Right kidney (tissue), 1 donor: Measurements from ENCODE around the gene GOLGA6C.
"Not testable (repeated sequence)": the region's sequence is repeated elsewhere in the genome, so short reads cannot be mapped to it uniquely, and the experiment has no call there.

Source experiments
- DNase-seq: peaks from one replicate; pipeline ENCODE4 v3.0.0-alpha.2; 2016

GOLGA6C gene

DNA sequence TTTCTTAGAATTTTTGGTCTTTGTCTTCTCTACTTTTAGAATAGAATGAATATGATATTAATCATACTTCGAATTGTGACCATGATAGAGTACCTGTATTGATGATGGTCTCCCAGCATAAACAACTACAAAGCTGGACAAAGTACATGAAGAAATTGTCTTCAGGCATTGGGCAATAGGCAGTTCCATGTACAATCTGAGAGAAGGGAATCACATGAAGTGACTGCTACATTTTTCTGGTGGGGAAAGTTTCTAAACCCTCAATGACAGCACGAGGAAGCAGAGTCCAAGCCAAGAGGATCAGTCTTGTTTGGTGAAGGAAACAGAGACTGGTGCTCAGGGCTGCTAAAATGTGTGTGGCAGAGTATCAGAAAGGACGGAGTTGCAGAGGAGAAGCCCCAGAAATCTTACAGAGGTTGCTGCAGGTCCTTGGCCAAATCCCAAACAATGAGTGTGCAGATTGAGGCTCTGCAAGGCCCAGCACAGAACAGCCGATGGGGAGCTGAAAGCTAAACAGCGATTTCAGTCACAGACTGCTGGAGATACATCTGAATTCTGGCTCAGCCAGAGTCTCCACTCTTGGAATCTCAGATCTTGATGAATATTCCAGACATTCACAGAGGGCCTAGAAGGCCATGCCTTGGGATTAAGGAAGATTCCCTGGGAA is 61.2 kb downstream of the GOLGA6C start:
- not testable (repeated sequence) for DNase-seq
